ENCODE data around the gene PCK1. TPM values are rescaled to one million over a fixed set of nuclear protein-coding genes. Genes with fewer than 3 reads are reported as not detected.

PCK1 gene
- total RNA-seq, 1 experiment from 2014 or later = not detected

DNA sequence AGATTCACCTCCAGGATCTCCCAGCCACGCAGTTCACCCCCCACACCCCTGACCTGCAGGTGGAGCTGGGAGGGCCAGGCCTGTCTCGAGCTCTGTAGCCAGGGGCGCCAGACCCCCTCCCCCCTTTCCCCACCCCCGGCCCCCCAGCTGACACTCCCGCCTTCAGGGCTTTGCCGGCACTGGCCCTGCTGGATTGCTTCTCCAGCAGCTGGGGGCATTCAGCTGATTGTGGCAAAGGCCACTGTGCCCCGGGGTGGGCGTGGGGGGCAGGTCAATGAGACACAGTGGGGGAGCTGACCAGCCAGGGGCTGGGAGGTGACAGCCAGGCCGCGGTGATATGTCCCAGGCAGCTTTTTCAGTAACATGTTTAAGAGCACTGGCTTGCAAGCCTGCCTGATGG, 37.1 kb downstream of the PCK1 start:
- Histone ChIP-seq H4K91ac (ENCODE audit: insufficient read length, low read depth, low read length) (no peak overlapping the region), H3K27ac (ENCODE audit: insufficient read length, low read depth, low read length) (no peak overlapping the region), H2BK15ac (ENCODE audit: low read depth, low read length) (no peak overlapping the region), H3K18ac (ENCODE audit: insufficient read length, low read depth, low read length) (no peak overlapping the region), H3K79me1 (ENCODE audit: insufficient read depth, low read depth, low read length, poor library complexity, severe bottlenecking) (no peaks in the 10 kb centered on the region), H2BK120ac (ENCODE audit: low read depth, low read length, poor library complexity, severe bottlenecking) (no peak overlapping the region), H2BK12ac (ENCODE audit: insufficient read length, low read depth, low read length) (no peak overlapping the region), H3K23me2 (ENCODE audit: insufficient read length, low read depth, low read length, poor library complexity, severe bottlenecking) (no peaks in the 10 kb centered on the region), H3K9ac (ENCODE audit: extremely low read depth, insufficient read length, low read length) (no peak overlapping the region), H3K14ac (ENCODE audit: insufficient read depth, low read length) (no peak overlapping the region), H3K56ac (ENCODE audit: insufficient read length, low read depth, low read length) (no peak overlapping the region), H3K23ac (ENCODE audit: insufficient read length, low read depth, low read length) (no peak overlapping the region), H3K79me2 (ENCODE audit: insufficient read depth, low read length) (no peaks in the 10 kb centered on the region), H2BK5ac (ENCODE audit: insufficient read length, low read length) (no peak overlapping the region), H4K8ac (replicated peaks; ENCODE audit: insufficient read length, low read depth, low read length) (no peak overlapping the region), H3K4ac (ENCODE audit: low read depth, low read length) (no peak overlapping the region), H2BK20ac (ENCODE audit: low read depth, low read length, poor library complexity, severe bottlenecking) (no peak overlapping the region), H2AK5ac (ENCODE audit: insufficient read length, low read length) (no peak overlapping the region), H4K20me1 (ENCODE audit: control insufficient read depth, insufficient read depth, insufficient read length) (no peaks in the 10 kb centered on the region), H3K4me2 (ENCODE audit: insufficient read depth, insufficient read length, low read length) (no peak overlapping the region), H3K27me3 (ENCODE audit: insufficient read depth, low read length) (no peaks in the 10 kb centered on the region), H4K5ac (ENCODE audit: insufficient read length, low read depth, low read length) (no peak overlapping the region), H3K9me3 (ENCODE audit: control insufficient read depth, low read depth, low read length) (no peaks in the 10 kb centered on the region), H3K4me1 (ENCODE audit: insufficient read depth, low read length) (no peaks in the 10 kb centered on the region), H3T11ph (ENCODE audit: low read length) (no peak overlapping the region), H2AFZ (ENCODE audit: low read length) (no peak overlapping the region)
- no peak for DNase-seq
- TF ChIP-seq, protein P1, sequence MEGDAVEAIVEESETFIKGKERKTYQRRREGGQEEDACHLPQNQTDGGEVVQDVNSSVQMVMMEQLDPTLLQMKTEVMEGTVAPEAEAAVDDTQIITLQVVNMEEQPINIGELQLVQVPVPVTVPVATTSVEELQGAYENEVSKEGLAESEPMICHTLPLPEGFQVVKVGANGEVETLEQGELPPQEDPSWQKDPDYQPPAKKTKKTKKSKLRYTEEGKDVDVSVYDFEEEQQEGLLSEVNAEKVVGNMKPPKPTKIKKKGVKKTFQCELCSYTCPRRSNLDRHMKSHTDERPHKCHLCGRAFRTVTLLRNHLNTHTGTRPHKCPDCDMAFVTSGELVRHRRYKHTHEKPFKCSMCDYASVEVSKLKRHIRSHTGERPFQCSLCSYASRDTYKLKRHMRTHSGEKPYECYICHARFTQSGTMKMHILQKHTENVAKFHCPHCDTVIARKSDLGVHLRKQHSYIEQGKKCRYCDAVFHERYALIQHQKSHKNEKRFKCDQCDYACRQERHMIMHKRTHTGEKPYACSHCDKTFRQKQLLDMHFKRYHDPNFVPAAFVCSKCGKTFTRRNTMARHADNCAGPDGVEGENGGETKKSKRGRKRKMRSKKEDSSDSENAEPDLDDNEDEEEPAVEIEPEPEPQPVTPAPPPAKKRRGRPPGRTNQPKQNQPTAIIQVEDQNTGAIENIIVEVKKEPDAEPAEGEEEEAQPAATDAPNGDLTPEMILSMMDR (conservative IDR thresholded peaks at IDR 0.05) = no peak
- Mint-ChIP-seq H3K9me3 (no peaks in the 10 kb centered on the region; a peak in 1 of 5 replicates), H3K4me3 (no peak overlapping the region), H3K27me3 (ENCODE audit: low read depth) (peaks cover 6% of the 10 kb centered on the region; the same call in 1 of the 2 replicates), H3K4me1 (peaks cover 13 to 27% of the 10 kb centered on the region in 2 experiments), H3K36me3 (ENCODE audit: insufficient read depth in 1 of 3, low read depth in 3 of 3) (no peaks in the 10 kb centered on the region; a peak in 2 of 7 replicates), H3K27ac (no peak overlapping the region)
- WGBS (ENCODE audit: extremely low coverage, insufficient read length, low lambda C conversion rate) = no CpG with 5 or more reads among the region's 10 CpGs

All from H9 (cell line).